H9 (cell line): ENCODE data around the gene BLOC1S3. TPM values are rescaled to one million over a fixed set of nuclear protein-coding genes. Genes with fewer than 3 reads are reported as not detected.

Experiments used
- DNase-seq: peaks from one replicate; pipeline ENCODE4 v3.0.0-alpha.2; 2017
- H2AFZ ChIP-seq: one replicate; pipeline ENCODE4 v1.6.1; 2013; ENCODE audit warnings: mild to moderate bottlenecking, low read length, control low read depth, moderate library complexity
- H2AK5ac ChIP-seq: 2 replicates; pipeline ENCODE4 v1.6.1; 2013; ENCODE audit warnings: low read length, control low read depth, mixed read lengths; ENCODE audit not compliant: insufficient read length
- H2BK120ac ChIP-seq: one replicate; pipeline ENCODE4 v1.6.1; 2013; ENCODE audit warnings: low read depth, mild to moderate bottlenecking, low read length, control low read depth, inconsistent platforms; ENCODE audit not compliant: poor library complexity, severe bottlenecking
- H2BK12ac ChIP-seq: 2 replicates; pipeline ENCODE4 v1.6.1; 2013; ENCODE audit warnings: low read length, control low read depth, mixed read lengths, low read depth; ENCODE audit not compliant: insufficient read length
- H2BK15ac ChIP-seq: 2 replicates; pipeline ENCODE4 v1.6.1; 2013; ENCODE audit warnings: low read depth, low read length, control low read depth
- H2BK20ac ChIP-seq: one replicate; pipeline ENCODE4 v1.6.1; 2013; ENCODE audit warnings: low read depth, mild to moderate bottlenecking, low read length, control low read depth, inconsistent platforms; ENCODE audit not compliant: poor library complexity, severe bottlenecking
- H2BK5ac ChIP-seq: 2 replicates; pipeline ENCODE4 v1.6.1; 2013; ENCODE audit warnings: low read length, control low read depth, mixed read lengths; ENCODE audit not compliant: insufficient read length
- H3K14ac ChIP-seq: 2 replicates; pipeline ENCODE4 v1.6.1; 2013; ENCODE audit warnings: low read length, control low read depth; ENCODE audit not compliant: insufficient read depth
- H3K18ac ChIP-seq: 2 replicates; pipeline ENCODE4 v1.6.1; 2013; ENCODE audit warnings: low read depth, mild to moderate bottlenecking, mixed read lengths, low read length, control low read depth; ENCODE audit not compliant: insufficient read length
- H3K23ac ChIP-seq: 2 replicates; pipeline ENCODE4 v1.6.1; 2013; ENCODE audit warnings: low read length, control low read depth, mixed read lengths, low read depth; ENCODE audit not compliant: insufficient read length
- H3K23me2 ChIP-seq: 2 replicates; pipeline ENCODE4 v1.6.1; 2013; ENCODE audit warnings: low read depth, mild to moderate bottlenecking, mixed read lengths, low read length, control low read depth; ENCODE audit not compliant: insufficient read length, poor library complexity, severe bottlenecking
- H3K27ac ChIP-seq: 2 replicates; pipeline ENCODE4 v1.5.1; 2013; ENCODE audit warnings: low read length, control low read depth, mixed read lengths, low read depth; ENCODE audit not compliant: insufficient read length
- H3K27me3 ChIP-seq: 2 replicates; pipeline ENCODE4 v1.6.1; 2013; ENCODE audit warnings: low read length, control low read depth, inconsistent platforms; ENCODE audit not compliant: insufficient read depth
- H3K4ac ChIP-seq: 2 replicates; pipeline ENCODE4 v1.6.1; 2013; ENCODE audit warnings: low read depth, mild to moderate bottlenecking, control low read depth, inconsistent platforms, low read length, moderate library complexity
- H3K4me1 ChIP-seq: 2 replicates; pipeline ENCODE4 v1.6.1; 2013; ENCODE audit warnings: low read length, control low read depth, inconsistent platforms; ENCODE audit not compliant: insufficient read depth
- H3K4me2 ChIP-seq: 2 replicates; pipeline ENCODE4 v1.6.1; 2013; ENCODE audit warnings: low read length, control low read depth, mixed read lengths; ENCODE audit not compliant: insufficient read length, insufficient read depth
- H3K56ac ChIP-seq: 2 replicates; pipeline ENCODE4 v1.6.1; 2013; ENCODE audit warnings: low read depth, mild to moderate bottlenecking, mixed read lengths, low read length, control low read depth; ENCODE audit not compliant: insufficient read length
- H3K79me1 ChIP-seq: 2 replicates; pipeline ENCODE4 v1.6.1; 2013; ENCODE audit warnings: low read depth, mild to moderate bottlenecking, moderate library complexity, low read length, control low read depth, inconsistent platforms; ENCODE audit not compliant: insufficient read depth, poor library complexity, severe bottlenecking
- H3K79me2 ChIP-seq: 2 replicates; pipeline ENCODE4 v1.6.1; 2013; ENCODE audit warnings: low read length, control low read depth, inconsistent platforms; ENCODE audit not compliant: insufficient read depth
- H3K9ac ChIP-seq: 2 replicates; pipeline ENCODE4 v1.6.1; 2013; ENCODE audit warnings: low read length, control low read depth, mixed read lengths; ENCODE audit not compliant: insufficient read length; ENCODE audit errors: extremely low read depth
- H3K9me3 ChIP-seq: one replicate; pipeline ENCODE4 v1.6.1; 2013; ENCODE audit warnings: low read depth, low read length, inconsistent platforms; ENCODE audit not compliant: control insufficient read depth
- H3T11ph ChIP-seq: one replicate; pipeline ENCODE4 v1.6.1; 2013; ENCODE audit warnings: mild to moderate bottlenecking, low read length, control low read depth, inconsistent platforms
- H4K20me1 ChIP-seq: one replicate; pipeline ENCODE4 v1.6.1; 2013; ENCODE audit not compliant: control insufficient read depth, insufficient read length, insufficient read depth
- H4K5ac ChIP-seq: 2 replicates; pipeline ENCODE4 v1.6.1; 2013; ENCODE audit warnings: low read depth, mild to moderate bottlenecking, mixed read lengths, low read length, control low read depth; ENCODE audit not compliant: insufficient read length
- H4K8ac ChIP-seq: replicated peaks from 2 replicates; pipeline ENCODE4 v1.6.1; 2013; ENCODE audit warnings: low read length, control low read depth, mixed read lengths, low read depth; ENCODE audit not compliant: insufficient read length
- H4K91ac ChIP-seq: 2 replicates; pipeline ENCODE4 v1.6.1; 2013; ENCODE audit warnings: low read depth, mild to moderate bottlenecking, moderate library complexity, mixed read lengths, low read length, control low read depth; ENCODE audit not compliant: insufficient read length
- H3K27ac Mint-ChIP-seq, 3 experiments: 2 replicates in 2 of 3; 3 replicates in 1 of 3; pipeline ENCODE4 v1.8.0; 2020 to 2021; ENCODE audit warnings: mixed read lengths in 3 of 3, mild to moderate bottlenecking in 1 of 3, moderate library complexity in 1 of 3
- H3K27me3 Mint-ChIP-seq: 2 replicates; pipeline ENCODE4 v1.8.0; 2021; ENCODE audit warnings: low read depth, mild to moderate bottlenecking, moderate library complexity, mixed read lengths
- H3K36me3 Mint-ChIP-seq, 3 experiments: 2 replicates in 2 of 3; 3 replicates in 1 of 3; pipeline ENCODE4 v1.8.0; 2020 to 2021; ENCODE audit warnings: low read depth in 3 of 3, mixed read lengths in 3 of 3; ENCODE audit not compliant: insufficient read depth in 1 of 3
- H3K4me1 Mint-ChIP-seq, 2 experiments: 2 replicates each; pipeline ENCODE4 v1.8.0; 2020; ENCODE audit warnings: mixed read lengths in 2 of 2
- H3K4me3 Mint-ChIP-seq, 2 experiments: 2 replicates in 1 of 2; 3 replicates in 1 of 2; pipeline ENCODE4 v1.8.0; 2020 to 2021; ENCODE audit warnings: mild to moderate bottlenecking in 2 of 2, mixed read lengths in 2 of 2, moderate library complexity in 1 of 2
- H3K9me3 Mint-ChIP-seq, 2 experiments: 2 replicates in 1 of 2; 3 replicates in 1 of 2; pipeline ENCODE4 v1.8.0; 2020; ENCODE audit warnings: mild to moderate bottlenecking in 2 of 2, mixed read lengths in 2 of 2, moderate library complexity in 1 of 2
- WGBS: extraction: QIAGEN DNeasy Blood & Tissue Kit; methylation state at CpG from one replicate; pipeline ENCODE4 v1.1.7; 2013; ENCODE audit warnings: missing lambda C conversion rate, low lambda C conversion rate, mixed read lengths; ENCODE audit not compliant: insufficient read length; ENCODE audit errors: extremely low coverage; 5-methylcytosine and 5-hydroxymethylcytosine counted together
- total RNA-seq: library from RNA; stranded (reverse); gene quantifications from 2 replicates; pipeline ENCODE4 v1.2.1, GENCODE V29; 2021
- TF ChIP-seq, protein P1 (sequence below): fragments of 200-600 bp; sonication (generic); conservative IDR thresholded peaks from 3 replicates; pipeline ENCODE4 v1.8.0; 2021; ENCODE audit warnings: antibody characterized with exemption, mild to moderate bottlenecking

BLOC1S3 gene
- total RNA-seq, 1 experiment from 2014 or later = 9.2 TPM

DNA sequence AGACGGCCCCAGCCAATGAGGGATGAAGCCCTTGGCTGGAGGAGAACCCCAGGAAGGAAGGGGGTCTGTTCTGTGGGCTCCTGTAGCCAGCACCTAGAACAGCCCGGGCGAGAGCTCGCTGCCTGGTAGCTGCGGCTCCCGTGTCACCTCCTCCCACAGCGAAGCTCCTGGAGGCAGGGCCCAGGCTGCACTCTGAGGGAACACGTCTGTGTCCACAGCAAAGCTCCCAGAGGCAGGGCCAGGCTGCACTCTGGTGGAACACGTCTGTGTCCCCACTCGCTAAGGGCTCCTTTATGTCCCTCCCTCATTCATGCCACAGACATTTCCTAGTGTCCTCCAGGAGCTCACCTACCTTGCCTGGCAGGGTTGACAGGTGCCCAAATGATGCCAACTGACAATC lies 9.0 kb upstream of the BLOC1S3 start:
- Histone ChIP-seq H3K14ac (no peak overlapping the region), H3K27ac (no peak overlapping the region), H3K4me2 (no peak overlapping the region), H4K91ac (no peak overlapping the region), H3K79me1 (no peaks in the 10 kb centered on the region), H2BK5ac (no peak overlapping the region), H4K5ac (no peak overlapping the region), H3K4ac (no peak overlapping the region), H3K27me3 (no peaks in the 10 kb centered on the region), H3K4me1 (no peaks in the 10 kb centered on the region), H2BK15ac (no peak overlapping the region), H3K9ac (no peak overlapping the region), H3K18ac (no peak overlapping the region), H3K23me2 (no peaks in the 10 kb centered on the region), H3K79me2 (no peaks in the 10 kb centered on the region; the same call in 1 of the 2 replicates), H3K56ac (no peak overlapping the region), H3K23ac (no peak overlapping the region), H2AK5ac (no peak overlapping the region), H4K20me1 (no peaks in the 10 kb centered on the region), H3T11ph (no peak overlapping the region), H2BK120ac (no peak overlapping the region), H3K9me3 (no peaks in the 10 kb centered on the region), H4K8ac (no peak overlapping the region), H2BK12ac (no peak overlapping the region), H2BK20ac (no peak overlapping the region), H2AFZ (no peak overlapping the region)
- no peaks in the 10 kb centered on the region; a peak in 1 of 7 replicates for H3K36me3 Mint-ChIP-seq
- H3K9me3 Mint-ChIP-seq = no peaks in the 10 kb centered on the region
- no peak overlapping the region for H3K27ac Mint-ChIP-seq
- H3K4me1 Mint-ChIP-seq = peaks cover 2 to 10% of the 10 kb centered on the region in 2 experiments
- TF ChIP-seq, protein P1, sequence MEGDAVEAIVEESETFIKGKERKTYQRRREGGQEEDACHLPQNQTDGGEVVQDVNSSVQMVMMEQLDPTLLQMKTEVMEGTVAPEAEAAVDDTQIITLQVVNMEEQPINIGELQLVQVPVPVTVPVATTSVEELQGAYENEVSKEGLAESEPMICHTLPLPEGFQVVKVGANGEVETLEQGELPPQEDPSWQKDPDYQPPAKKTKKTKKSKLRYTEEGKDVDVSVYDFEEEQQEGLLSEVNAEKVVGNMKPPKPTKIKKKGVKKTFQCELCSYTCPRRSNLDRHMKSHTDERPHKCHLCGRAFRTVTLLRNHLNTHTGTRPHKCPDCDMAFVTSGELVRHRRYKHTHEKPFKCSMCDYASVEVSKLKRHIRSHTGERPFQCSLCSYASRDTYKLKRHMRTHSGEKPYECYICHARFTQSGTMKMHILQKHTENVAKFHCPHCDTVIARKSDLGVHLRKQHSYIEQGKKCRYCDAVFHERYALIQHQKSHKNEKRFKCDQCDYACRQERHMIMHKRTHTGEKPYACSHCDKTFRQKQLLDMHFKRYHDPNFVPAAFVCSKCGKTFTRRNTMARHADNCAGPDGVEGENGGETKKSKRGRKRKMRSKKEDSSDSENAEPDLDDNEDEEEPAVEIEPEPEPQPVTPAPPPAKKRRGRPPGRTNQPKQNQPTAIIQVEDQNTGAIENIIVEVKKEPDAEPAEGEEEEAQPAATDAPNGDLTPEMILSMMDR = no peak
- H3K4me3 Mint-ChIP-seq = no peak overlapping the region
- no CpG with 5 or more reads among the region's 10 CpGs for WGBS
- H3K27me3 Mint-ChIP-seq = peaks cover 3% of the 10 kb centered on the region; the same call in 1 of the 2 replicates
- DNase-seq = no peak
